H7 (cell line): ENCODE results near the gene PRUNE2. TPM values are rescaled to one million over a fixed set of nuclear protein-coding genes. Genes with fewer than 3 reads are reported as not detected.

Experiments used
- DNase-seq: peaks from one replicate; pipeline ENCODE4 v3.0.0; 2012
- H3K27me3 ChIP-seq: 2 replicates; pipeline ENCODE4 v1.6.0; 2011; ENCODE audit warnings: mild to moderate bottlenecking, low read length; ENCODE audit not compliant: control insufficient read depth, insufficient read depth
- H3K36me3 ChIP-seq: replicated peaks from 2 replicates; pipeline ENCODE4 v1.5.1; 2011; ENCODE audit warnings: low read length; ENCODE audit not compliant: control insufficient read depth, insufficient read depth
- H3K4me3 ChIP-seq: 2 replicates; pipeline ENCODE4 v1.5.1; 2011; ENCODE audit warnings: low read depth, mild to moderate bottlenecking, control low read depth, low read length, moderate library complexity; ENCODE audit not compliant: insufficient read depth
- total RNA-seq: library from RNA; depleted of rRNA; stranded (reverse); fragments of >200 nt; shearing (Covaris generic); gene quantifications from 2 replicates; pipeline ENCODE4 v1.2.3, GENCODE V29; 2014

Gene PRUNE2
- total RNA-seq, 1 experiment from 2014 or later: 1.7 TPM

DNA sequence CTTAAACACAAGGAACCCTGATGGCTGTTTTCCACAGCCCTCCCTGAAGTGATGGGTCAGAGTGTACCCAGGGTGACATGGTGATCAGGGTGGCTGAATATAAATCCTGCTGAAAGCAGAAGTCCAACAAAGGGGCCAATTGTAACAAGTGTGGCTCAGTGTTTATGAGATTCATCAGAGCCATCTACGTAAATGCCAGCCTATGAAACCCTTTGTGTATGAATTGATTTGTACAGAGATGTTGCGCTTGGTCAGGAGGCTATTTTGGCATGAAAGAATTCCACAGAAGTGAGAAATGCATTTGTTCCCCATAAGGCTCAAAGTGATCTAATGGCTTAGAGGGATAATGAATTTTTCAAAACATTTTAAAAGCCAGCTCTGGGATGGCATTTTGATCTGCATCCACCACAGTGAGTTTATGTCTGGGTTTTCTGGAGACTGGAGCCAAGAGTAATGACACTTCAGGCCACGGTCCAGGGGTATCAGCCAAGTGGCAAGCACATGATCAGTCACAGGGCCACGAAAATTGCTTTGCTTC lies 12.4 kb downstream of the PRUNE2 start:
- DNase-seq: no peak
- H3K4me3 ChIP-seq: no peak overlapping the region
- no peaks in the 10 kb centered on the region for H3K36me3 ChIP-seq
- H3K27me3 ChIP-seq: no peaks in the 10 kb centered on the region

DNA sequence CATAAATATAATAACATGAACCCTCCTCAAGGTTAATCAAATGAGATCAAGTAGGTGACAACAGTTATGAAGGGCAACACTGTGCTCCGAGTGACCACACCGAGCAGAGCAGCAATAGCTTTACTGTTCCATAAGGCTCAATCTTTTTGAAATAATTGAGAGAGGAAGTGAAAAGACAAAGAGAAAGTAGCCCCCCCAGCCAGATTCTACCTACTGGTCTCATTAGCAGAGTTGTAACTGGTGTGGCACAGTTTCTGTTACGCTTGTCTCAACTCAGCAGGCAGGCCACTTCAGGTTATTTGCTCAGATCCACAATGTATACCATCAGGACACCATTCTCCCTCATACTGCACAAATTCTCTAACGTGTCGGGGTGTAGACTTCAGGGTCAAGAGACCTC lies 14.0 kb downstream of the PRUNE2 start:
- Histone ChIP-seq H3K36me3 (no peaks in the 10 kb centered on the region), H3K27me3 (no peaks in the 10 kb centered on the region), H3K4me3 (no peak overlapping the region)
- DNase-seq: no peak

DNA sequence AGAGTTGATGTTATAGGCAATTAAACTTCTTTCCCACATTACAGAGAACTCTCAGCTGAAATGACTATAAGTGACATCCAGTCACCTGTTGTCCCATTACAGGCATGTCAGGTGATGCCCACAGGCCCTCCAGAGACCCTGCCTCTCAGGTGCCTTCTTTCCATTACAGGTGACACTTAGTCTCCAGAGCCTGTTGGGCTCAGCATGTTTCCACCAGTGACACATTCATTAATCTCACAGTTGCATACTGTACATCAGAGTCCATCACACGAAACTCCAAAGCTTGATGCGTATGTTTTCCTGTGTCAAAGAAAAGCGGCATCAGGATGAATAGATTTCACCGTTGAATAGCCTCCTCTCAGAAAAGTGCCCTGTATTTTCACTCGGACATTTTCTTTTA lies 14.6 kb downstream of the PRUNE2 start:
- no peaks in the 10 kb centered on the region for H3K27me3 ChIP-seq
- H3K36me3 ChIP-seq: no peaks in the 10 kb centered on the region
- no peak overlapping the region for H3K4me3 ChIP-seq
- DNase-seq: no peak

DNA sequence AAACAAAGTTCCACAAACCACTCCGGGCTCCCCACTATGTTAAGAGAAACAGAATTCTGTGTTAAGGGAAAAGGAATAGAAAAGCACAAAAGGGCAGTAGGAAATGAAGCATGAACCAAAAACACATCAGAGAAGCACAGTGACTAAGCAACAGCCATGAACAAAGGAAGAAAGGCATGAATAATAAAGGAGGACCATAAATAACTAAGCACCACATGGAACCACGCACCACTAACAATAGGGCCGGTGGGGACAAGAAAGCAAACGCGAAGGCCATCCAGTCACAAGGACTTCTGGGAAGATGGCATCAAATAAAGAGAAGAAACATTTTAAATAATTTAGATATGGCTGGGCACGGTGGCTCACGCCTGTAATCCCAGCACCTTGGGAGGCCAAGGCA lies 18.0 kb downstream of the PRUNE2 start:
- Histone ChIP-seq H3K27me3 (no peaks in the 10 kb centered on the region), H3K36me3 (no peaks in the 10 kb centered on the region), H3K4me3 (no peak overlapping the region)
- no peak for DNase-seq

DNA sequence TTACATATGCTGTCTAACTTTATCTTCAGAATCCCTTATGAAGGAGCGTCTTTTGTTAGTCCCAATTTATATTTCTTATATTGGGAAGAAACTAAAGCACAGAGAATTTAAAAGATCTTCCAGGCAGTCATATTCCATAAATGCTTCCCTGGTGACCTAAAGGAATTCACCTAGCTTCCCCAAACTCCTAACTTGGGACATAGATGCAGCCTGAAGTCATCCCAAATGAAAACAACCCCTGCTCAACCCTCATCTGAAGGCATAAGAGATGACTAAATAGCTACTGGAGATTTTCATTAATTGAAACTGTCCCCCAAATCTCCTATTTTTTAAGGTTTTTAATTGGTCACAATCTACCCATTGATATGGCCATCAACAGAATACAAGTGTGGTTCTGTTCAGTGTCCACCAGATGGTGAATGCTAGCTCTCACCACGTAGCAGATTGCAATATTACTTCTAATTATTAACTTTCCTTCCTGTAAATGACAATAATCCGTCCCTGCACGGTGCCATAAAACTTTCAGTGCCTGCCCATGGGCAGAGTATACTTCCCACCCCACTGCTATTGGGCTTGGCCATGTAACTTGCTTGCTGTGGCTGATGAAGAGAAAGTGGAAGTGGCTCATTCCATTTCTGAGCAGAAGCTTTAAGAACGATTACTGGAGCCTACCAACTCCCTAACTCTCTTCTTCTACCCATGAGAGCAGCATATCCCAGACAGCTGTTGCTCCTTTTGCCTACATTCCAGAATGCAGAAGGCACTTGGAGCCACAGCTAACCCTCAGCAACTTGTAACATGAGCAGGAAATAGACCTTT lies 18.7 kb downstream of the PRUNE2 start:
- Histone ChIP-seq H3K4me3 (no peak overlapping the region), H3K27me3 (no peaks in the 10 kb centered on the region), H3K36me3 (no peaks in the 10 kb centered on the region)
- DNase-seq: no peak

DNA sequence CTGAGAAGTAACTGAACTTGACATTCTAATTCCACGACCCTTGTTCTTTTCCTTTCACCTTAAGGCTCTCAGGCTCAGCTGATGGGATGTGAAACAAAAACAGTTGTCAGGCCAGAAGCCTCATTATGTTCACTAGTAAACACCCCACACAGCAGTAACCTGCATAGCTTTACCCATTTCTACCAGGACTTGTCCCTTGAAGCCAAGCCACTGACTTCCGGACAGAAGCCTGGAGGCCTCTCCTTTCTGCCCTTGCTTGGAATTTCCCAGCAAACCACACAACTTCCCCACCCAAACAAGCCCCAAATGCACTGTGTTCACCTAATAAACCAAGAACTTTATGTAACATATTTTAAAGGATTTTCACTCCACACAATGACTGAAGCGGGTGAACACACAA lies 19.6 kb downstream of the PRUNE2 start:
- H3K27me3 ChIP-seq: no peaks in the 10 kb centered on the region
- no peak overlapping the region for H3K4me3 ChIP-seq
- DNase-seq: no peak

DNA sequence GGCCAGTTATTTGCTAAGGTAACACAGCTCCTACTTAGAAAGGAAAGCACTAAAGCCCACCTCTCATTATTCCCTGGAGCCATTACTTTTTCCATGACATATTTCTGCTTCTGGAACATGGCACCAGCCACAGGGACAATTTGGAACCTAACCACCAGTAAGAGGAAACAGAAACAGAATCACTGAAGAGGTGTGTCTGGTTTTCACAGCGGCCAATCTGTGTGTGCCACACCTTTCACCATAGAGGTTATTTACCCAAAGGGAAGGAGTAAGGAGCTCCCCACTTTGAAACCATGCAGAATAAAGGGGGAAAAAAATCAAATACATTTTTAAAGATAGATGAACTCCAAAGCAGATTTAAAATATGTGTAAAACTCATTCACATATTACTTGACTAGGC lies 21.1 kb downstream of the PRUNE2 start:
- Histone ChIP-seq H3K27me3 (no peaks in the 10 kb centered on the region), H3K4me3 (no peak overlapping the region), H3K36me3 (no peaks in the 10 kb centered on the region)
- no peak for DNase-seq

More for the DNA sequence above, 19.6 kb downstream of the PRUNE2 start:
- no peaks in the 10 kb centered on the region for H3K36me3 ChIP-seq

DNA sequence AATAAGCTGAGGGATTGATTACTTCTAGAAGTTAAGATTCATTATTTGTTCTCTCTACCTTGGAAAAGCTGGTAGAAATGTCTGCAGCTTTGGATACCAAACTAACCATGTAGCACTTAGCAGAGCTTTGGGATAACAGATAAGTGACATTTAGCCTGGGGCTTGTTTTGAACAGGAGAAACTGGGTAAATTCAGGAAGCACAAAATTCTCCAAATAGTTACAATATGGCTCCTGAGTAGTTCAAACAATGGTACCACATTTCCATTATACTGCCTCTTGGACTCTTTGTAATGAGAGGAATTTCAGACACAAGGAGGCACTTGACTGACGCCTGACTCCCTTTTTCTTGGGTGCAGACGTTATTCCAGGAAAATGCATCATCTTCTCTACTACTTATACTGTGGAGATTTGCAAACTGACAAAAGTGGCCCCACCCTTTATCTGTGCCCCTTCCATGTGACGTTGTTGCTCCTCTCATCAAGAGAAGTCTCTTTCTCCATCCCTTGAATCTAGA lies 22.5 kb downstream of the PRUNE2 start:
- no peak for DNase-seq
- Histone ChIP-seq H3K4me3 (no peak overlapping the region), H3K27me3 (no peaks in the 10 kb centered on the region)

DNA sequence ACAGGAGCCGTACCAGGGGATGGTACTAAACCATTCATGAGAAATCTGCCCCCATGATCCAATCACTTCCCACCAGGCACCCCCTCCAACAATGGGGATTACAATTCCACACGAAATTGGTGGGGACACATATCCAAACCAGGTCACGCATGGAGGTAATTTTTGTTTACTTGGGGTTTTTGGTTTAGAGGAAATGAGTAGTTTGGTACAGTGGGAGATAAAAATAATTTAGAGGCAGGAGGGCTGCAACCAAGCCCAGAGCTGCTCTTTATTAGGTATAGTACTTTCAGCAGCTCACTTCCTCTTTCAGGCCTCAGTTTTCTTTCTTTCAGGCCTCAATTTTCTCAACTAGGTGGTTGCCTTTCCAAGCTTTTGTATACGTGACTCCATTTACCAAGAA lies 23.2 kb downstream of the PRUNE2 start:
- H3K4me3 ChIP-seq: no peak overlapping the region
- no peak for DNase-seq
- no peaks in the 10 kb centered on the region for H3K27me3 ChIP-seq
- no peaks in the 10 kb centered on the region for H3K36me3 ChIP-seq

More for the DNA sequence above, 22.5 kb downstream of the PRUNE2 start:
- no peaks in the 10 kb centered on the region for H3K36me3 ChIP-seq

DNA sequence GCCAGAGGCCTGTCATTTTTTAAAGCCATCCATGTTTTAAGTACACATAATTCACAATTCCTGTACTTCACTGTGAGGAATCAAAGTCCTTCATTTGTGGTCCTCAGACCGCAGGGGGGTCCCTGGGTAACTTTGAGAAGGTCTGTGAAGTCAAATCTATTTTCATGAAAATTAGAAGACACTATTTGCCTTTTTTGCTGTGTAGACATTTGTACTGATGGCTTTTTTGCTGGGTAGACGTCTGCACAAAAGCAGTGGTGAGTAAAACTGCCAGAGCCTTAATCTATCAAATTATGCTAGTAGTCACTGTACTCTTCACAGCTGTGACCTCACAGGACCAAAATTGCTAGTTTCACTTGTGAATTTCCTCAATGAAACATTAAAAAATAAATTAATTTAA lies 25.7 kb downstream of the PRUNE2 start:
- Histone ChIP-seq H3K4me3 (no peak overlapping the region), H3K27me3 (no peaks in the 10 kb centered on the region), H3K36me3 (no peaks in the 10 kb centered on the region)
- DNase-seq: no peak

DNA sequence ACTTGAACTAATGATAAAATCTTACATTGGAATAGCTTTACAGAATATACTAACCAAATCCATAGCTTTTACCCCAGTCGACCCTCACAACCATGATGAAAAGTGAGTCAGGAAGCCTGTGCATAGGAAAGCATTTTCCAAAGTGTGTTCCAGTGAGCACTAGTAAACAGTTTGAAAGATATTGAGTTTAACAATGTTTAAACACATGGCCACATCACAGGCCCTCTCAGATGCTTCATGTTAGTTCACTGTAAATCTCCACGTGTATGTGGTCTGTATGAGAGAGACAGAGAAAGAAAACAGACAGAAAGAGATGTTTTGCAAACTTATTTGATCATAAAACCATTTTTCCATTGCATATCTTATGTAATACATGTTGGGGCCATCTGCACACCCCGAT lies 27.0 kb downstream of the PRUNE2 start:
- no peaks in the 10 kb centered on the region for H3K36me3 ChIP-seq
- no peak overlapping the region for H3K4me3 ChIP-seq
- DNase-seq: no peak
- no peaks in the 10 kb centered on the region for H3K27me3 ChIP-seq

DNA sequence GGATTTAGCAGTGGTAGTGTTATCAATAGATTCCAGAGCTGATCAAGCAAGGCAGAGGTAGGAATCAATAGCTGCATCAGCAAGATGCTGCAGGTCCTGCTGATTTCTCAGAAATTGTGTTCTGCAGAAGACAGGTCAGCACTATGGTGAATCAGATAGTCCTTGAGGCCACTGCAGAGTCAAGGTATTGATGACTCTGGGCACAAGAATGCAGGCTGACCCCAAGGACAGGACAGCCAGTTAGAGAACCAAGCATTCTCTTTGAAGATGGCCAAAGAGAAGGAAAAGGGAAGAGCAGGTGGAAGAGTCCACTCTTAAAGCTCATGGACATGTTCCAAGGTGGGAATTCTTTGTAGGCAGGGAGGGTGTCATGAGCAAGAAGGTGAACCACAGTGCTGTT lies 28.0 kb downstream of the PRUNE2 start:
- Histone ChIP-seq H3K4me3 (no peak overlapping the region), H3K36me3 (no peaks in the 10 kb centered on the region), H3K27me3 (no peaks in the 10 kb centered on the region)
- no peak for DNase-seq

DNA sequence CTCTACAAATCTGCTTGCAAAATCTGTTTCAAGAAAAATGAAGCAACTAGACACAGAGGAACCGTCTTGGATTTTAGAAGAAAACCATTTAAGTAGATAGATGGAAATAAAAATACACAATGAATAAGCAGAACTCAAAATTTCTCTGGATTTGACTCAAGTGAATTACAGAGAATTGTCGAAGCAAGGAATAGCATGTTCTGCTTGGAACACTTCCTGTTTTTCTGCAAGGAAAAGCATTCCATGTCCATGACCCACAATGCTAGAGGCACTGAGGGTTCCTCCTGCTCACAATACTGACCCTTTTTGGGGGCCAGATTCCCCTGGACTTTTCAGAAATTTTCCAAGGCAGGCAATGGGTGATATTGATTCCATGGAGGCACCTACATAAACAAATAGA lies 29.8 kb downstream of the PRUNE2 start:
- Histone ChIP-seq H3K36me3 (no peaks in the 10 kb centered on the region), H3K27me3 (no peaks in the 10 kb centered on the region)
- DNase-seq: no peak

DNA sequence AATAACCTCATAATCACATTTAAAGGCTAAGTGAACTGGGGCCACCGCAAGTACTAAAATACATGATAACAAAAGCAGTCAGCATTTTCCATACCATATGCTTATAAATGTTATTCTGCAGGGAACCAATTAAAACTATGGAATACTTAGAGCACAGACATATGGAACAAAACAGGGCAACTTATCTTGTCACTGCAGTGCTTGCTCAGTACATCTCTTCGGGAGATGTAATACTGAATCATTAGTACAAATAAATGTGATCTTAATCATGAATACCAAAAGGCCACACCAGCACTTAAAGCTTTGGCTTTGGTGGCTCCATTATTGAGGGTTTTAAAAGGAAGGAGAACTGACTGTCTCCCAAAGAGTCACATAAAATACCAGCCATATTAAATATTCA lies 32.1 kb downstream of the PRUNE2 start:
- DNase-seq: no peak
- Histone ChIP-seq H3K4me3 (no peak overlapping the region), H3K36me3 (no peaks in the 10 kb centered on the region), H3K27me3 (no peaks in the 10 kb centered on the region)

More for the DNA sequence above, 29.8 kb downstream of the PRUNE2 start:
- no peak overlapping the region for H3K4me3 ChIP-seq

DNA sequence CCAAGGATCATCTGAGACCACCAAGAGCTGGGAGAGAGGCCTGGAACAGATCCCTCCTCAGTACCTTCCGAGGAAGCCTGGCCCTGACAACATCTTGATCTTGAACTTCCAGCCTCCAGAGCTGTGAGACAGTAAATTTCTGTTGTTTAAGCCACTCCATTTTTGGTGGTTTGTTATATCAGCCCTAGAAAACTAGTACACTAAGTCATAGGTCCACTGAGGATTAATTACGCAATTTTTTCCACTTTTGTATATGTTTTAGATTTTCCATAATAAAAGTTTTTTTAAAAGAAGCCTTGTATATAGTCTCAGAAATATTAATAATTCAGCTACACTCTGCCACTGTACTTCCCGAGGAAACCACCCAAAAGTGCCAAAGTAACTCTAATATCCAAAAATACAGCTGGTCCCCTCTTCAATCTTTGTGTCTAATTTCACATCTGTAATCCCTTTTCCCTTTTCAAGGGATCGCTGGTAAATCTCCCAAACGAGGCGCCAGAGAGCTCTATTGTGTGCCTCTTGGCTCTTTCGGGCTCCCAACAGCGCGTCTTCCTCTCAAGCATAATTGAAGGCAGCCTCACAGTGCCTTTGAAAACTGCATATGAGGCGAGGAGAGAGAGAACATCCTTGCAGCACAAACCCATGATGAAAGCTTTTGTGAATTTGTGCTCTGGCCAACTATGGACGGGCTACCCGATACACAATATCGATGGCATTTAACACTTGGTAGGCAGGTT lies 32.7 kb downstream of the PRUNE2 start:
- Histone ChIP-seq H3K36me3 (no peaks in the 10 kb centered on the region), H3K4me3 (no peak overlapping the region), H3K27me3 (no peaks in the 10 kb centered on the region)
- DNase-seq: peak; percentile 55
